H1 (cell line): ENCODE results near the gene PRRC2A. TPM values are rescaled to one million over a fixed set of nuclear protein-coding genes. Genes with fewer than 3 reads are reported as not detected.

ENCODE experiments used
- CTCF ChIA-PET: fragments of 300-600 bp; sonication (Branson Sonifier 250); formaldehyde crosslinking; loops from one replicate; lab custom pipeline; 2021; ENCODE audit not compliant: partially characterized antibody; lab: Charles Lee
- POLR2A ChIA-PET: fragments of 300-600 bp; sonication (Branson Sonifier 250); formaldehyde crosslinking; loops from one replicate; lab custom pipeline; 2021; ENCODE audit warnings: inconsistent platforms; ENCODE audit not compliant: partially characterized antibody; lab: Charles Lee
- DNase-seq, 2 experiments: peaks; one replicate each; pipeline versions ENCODE4 v3.0.0 to v3.0.0-alpha.2; 2010 to 2022; ENCODE audit warnings: low spot score in 2 of 2, low read depth in 1 of 2, mixed read lengths in 1 of 2
- FAIRE-seq: peaks from 2 replicates; lab custom pipeline; 2011; peaks lifted over from hg19 to GRCh38; lab: Jason Lieb, UNC
- H2AFZ ChIP-seq: 2 replicates; pipeline ENCODE4 v1.8.1; 2012; ENCODE audit warnings: low read length, inconsistent platforms
- H2AK5ac ChIP-seq: 2 replicates; pipeline ENCODE4 v1.6.1; 2013; ENCODE audit warnings: low read depth, low read length
- H2BK120ac ChIP-seq: replicated peaks from 2 replicates; pipeline ENCODE3; 2013; ENCODE audit warnings: low read depth, low read length, inconsistent platforms
- H2BK12ac ChIP-seq: 2 replicates; pipeline ENCODE4 v1.6.1; 2013; ENCODE audit warnings: low read depth, low read length
- H2BK15ac ChIP-seq: 2 replicates; pipeline ENCODE4 v1.6.1; 2013; ENCODE audit warnings: low read length
- H2BK20ac ChIP-seq: 2 replicates; pipeline ENCODE4 v1.6.1; 2013; ENCODE audit warnings: low read length
- H2BK5ac ChIP-seq: 2 replicates; pipeline ENCODE4 v1.6.1; 2013; ENCODE audit warnings: low read depth, low read length
- H3K14ac ChIP-seq: 2 replicates; pipeline ENCODE4 v1.6.1; 2013; ENCODE audit warnings: inconsistent platforms; ENCODE audit not compliant: insufficient read length
- H3K18ac ChIP-seq: 2 replicates; pipeline ENCODE4 v1.6.1; 2013; ENCODE audit warnings: low read length; ENCODE audit errors: extremely low read depth
- H3K23ac ChIP-seq: 2 replicates; pipeline ENCODE4 v1.6.1; 2013; ENCODE audit warnings: inconsistent platforms; ENCODE audit not compliant: insufficient read length
- H3K23me2 ChIP-seq: 2 replicates; pipeline ENCODE4 v1.6.1; 2013; ENCODE audit warnings: low read depth, low read length
- H3K27ac ChIP-seq: 2 replicates; pipeline ENCODE4 v1.6.1; 2011; ENCODE audit warnings: low read depth, low read length, inconsistent platforms
- H3K27me3 ChIP-seq, 4 experiments: replicated peaks in 1 of 4; 1 replicate in 1 of 4; 2 replicates in 3 of 4; pipeline versions ENCODE4 v1.6.1 to v1.8.1; 2011 to 2013; ENCODE audit warnings: low read length in 3 of 4, mild to moderate bottlenecking in 3 of 4, inconsistent platforms in 2 of 4, mixed read lengths in 2 of 4, moderate library complexity in 1 of 4; ENCODE audit not compliant: control insufficient read depth in 3 of 4, insufficient read depth in 3 of 4; ENCODE audit errors: extremely low read depth in 1 of 4
- H3K36me3 ChIP-seq, 4 experiments: 2 replicates each; pipeline versions ENCODE4 v1.6.1 to v1.8.1; 2011 to 2013; ENCODE audit warnings: mild to moderate bottlenecking in 4 of 4, low read length in 3 of 4, moderate library complexity in 2 of 4, control low read depth in 1 of 4, inconsistent platforms in 1 of 4; ENCODE audit not compliant: insufficient read depth in 4 of 4, control insufficient read depth in 2 of 4
- H3K4ac ChIP-seq: replicated peaks from 2 replicates; pipeline ENCODE3; 2013; ENCODE audit warnings: low read length, low read depth, mixed read lengths, inconsistent platforms; ENCODE audit not compliant: insufficient read length
- H3K4me1 ChIP-seq, 4 experiments: replicated peaks in 1 of 4; 1 replicate in 1 of 4; 2 replicates in 3 of 4; pipeline versions ENCODE4 v1.6.1 to v1.8.1; 2011 to 2013; ENCODE audit warnings: low read length in 3 of 4, inconsistent platforms in 2 of 4, mixed read lengths in 1 of 4; ENCODE audit not compliant: insufficient read depth in 4 of 4, control insufficient read depth in 3 of 4
- H3K4me2 ChIP-seq, 2 experiments: 2 replicates each; pipeline versions ENCODE4 v1.6.1 to v1.8.1; 2011 to 2013; ENCODE audit warnings: low read depth in 2 of 2, low read length in 2 of 2, control low read depth in 1 of 2, inconsistent platforms in 1 of 2, mild to moderate bottlenecking in 1 of 2; ENCODE audit not compliant: insufficient read depth in 1 of 2
- H3K4me3 ChIP-seq, 4 experiments: fragments of 200-600, 300-600 bp in 1 of 4; sonication (generic), shearing (Covaris generic), sonication (Bioruptor Twin) in 1 of 4; 2 replicates each; pipeline versions ENCODE4 v1.5.1 to v1.8.1; 2011 to 2016; ENCODE audit warnings: low read length in 4 of 4, low read depth in 3 of 4, control low read depth in 2 of 4, inconsistent platforms in 2 of 4, mild to moderate bottlenecking in 2 of 4, mixed read lengths in 1 of 4, moderate library complexity in 1 of 4; ENCODE audit not compliant: insufficient read depth in 2 of 4; ENCODE audit errors: extremely low read depth in 1 of 4
- H3K56ac ChIP-seq: replicated peaks from 2 replicates; pipeline ENCODE3; 2013; ENCODE audit warnings: low read depth, mild to moderate bottlenecking, mixed read lengths, low read length, inconsistent platforms; ENCODE audit not compliant: insufficient read length
- H3K79me1 ChIP-seq: 2 replicates; pipeline ENCODE4 v1.6.1; 2013; ENCODE audit warnings: low read depth, low read length, control low read depth
- H3K79me2 ChIP-seq, 2 experiments: 2 replicates each; pipeline versions ENCODE4 v1.6.1 to v1.8.1; 2012 to 2013; ENCODE audit warnings: low read length in 2 of 2, mild to moderate bottlenecking in 2 of 2, inconsistent platforms in 1 of 2; ENCODE audit not compliant: insufficient read depth in 2 of 2, control insufficient read depth in 1 of 2
- H3K9ac ChIP-seq, 4 experiments: replicated peaks in 1 of 4; 1 replicate in 1 of 4; 2 replicates in 3 of 4; pipeline versions ENCODE4 v1.6.1 to v1.8.1; 2011 to 2013; ENCODE audit warnings: low read depth in 3 of 4, low read length in 3 of 4, control low read depth in 2 of 4, mild to moderate bottlenecking in 2 of 4, moderate library complexity in 2 of 4, inconsistent platforms in 1 of 4; ENCODE audit errors: extremely low read depth in 1 of 4
- H3K9me3 ChIP-seq, 2 experiments: 2 replicates each; pipeline versions ENCODE4 v1.6.1 to v1.8.1; 2012 to 2013; ENCODE audit warnings: mild to moderate bottlenecking in 2 of 2, moderate library complexity in 2 of 2, control low read depth in 1 of 2, inconsistent platforms in 1 of 2, low read depth in 1 of 2, low read length in 1 of 2, mixed read lengths in 1 of 2; ENCODE audit not compliant: insufficient read depth in 2 of 2
- H4K20me1 ChIP-seq, 2 experiments: replicated peaks in 1 of 2; 2 replicates each; pipeline versions ENCODE3 to v1.8.1; 2011 to 2013; ENCODE audit warnings: inconsistent platforms in 2 of 2, low read length in 2 of 2, mild to moderate bottlenecking in 1 of 2; ENCODE audit not compliant: insufficient read depth in 2 of 2, control insufficient read depth in 1 of 2
- H4K5ac ChIP-seq: 2 replicates; pipeline ENCODE4 v1.6.1; 2013; ENCODE audit warnings: low read length, low read depth, mixed read lengths, inconsistent platforms; ENCODE audit not compliant: insufficient read length
- H4K8ac ChIP-seq: 2 replicates; pipeline ENCODE4 v1.8.0; 2013; ENCODE audit warnings: mild to moderate bottlenecking, moderate library complexity, low read length, inconsistent platforms; ENCODE audit not compliant: insufficient read depth; ENCODE audit errors: extremely low read depth
- H4K91ac ChIP-seq: replicated peaks from 2 replicates; pipeline ENCODE3; 2013; ENCODE audit warnings: low read length, mixed read lengths, inconsistent platforms; ENCODE audit not compliant: insufficient read length
- ATF2 ChIP-seq: IDR thresholded peaks from 2 replicates; pipeline ENCODE4 v1.6.1; 2012; ENCODE audit warnings: low read length, inconsistent platforms
- BACH1 ChIP-seq: IDR thresholded peaks from 2 replicates; pipeline ENCODE4 v1.6.1; 2012; ENCODE audit warnings: low read length, improper control_type of control experiment
- BCL11A ChIP-seq, 2 experiments: IDR thresholded peaks; one replicate each; pipeline ENCODE4 v1.6.1; 2011; ENCODE audit warnings: low read depth in 2 of 2, low read length in 2 of 2, mild to moderate bottlenecking in 2 of 2
- E2F6 ChIP-seq: IDR thresholded peaks from 2 replicates; pipeline ENCODE4 v1.6.1; 2012; ENCODE audit warnings: inconsistent platforms
- GABPA ChIP-seq: IDR thresholded peaks from 2 replicates; pipeline ENCODE4 v1.6.1; 2011; ENCODE audit warnings: mild to moderate bottlenecking, low read length, moderate library complexity, borderline replicate concordance; ENCODE audit not compliant: insufficient read depth
- RAD21 ChIP-seq, 2 experiments: IDR thresholded peaks in 1 of 2; conservative IDR thresholded peaks in 1 of 2; 2 replicates each; pipeline ENCODE4 v1.6.1; 2011; ENCODE audit warnings: low read depth in 2 of 2, low read length in 2 of 2, improper control_type of control experiment in 1 of 2, inconsistent platforms in 1 of 2, mild to moderate bottlenecking in 1 of 2, moderate library complexity in 1 of 2
- SP2 ChIP-seq: IDR thresholded peaks from 2 replicates; pipeline ENCODE4 v1.6.1; 2012; ENCODE audit warnings: mild to moderate bottlenecking, low read length, inconsistent platforms
- TBP ChIP-seq: IDR thresholded peaks from 2 replicates; pipeline ENCODE4 v1.6.1; 2011; ENCODE audit warnings: low read depth, low read length, improper control_type of control experiment
- WGBS, 2 experiments: shearing (Covaris generic) in 1 of 2; methylation state at CpG; one replicate each; pipeline versions ENCODE4 v1.1.6 to v1.1.7; 2013 to 2015; ENCODE audit warnings: low lambda C conversion rate in 2 of 2, mixed read lengths in 2 of 2, inconsistent platforms in 1 of 2, low coverage in 1 of 2, missing lambda C conversion rate in 1 of 2; ENCODE audit not compliant: insufficient replicate concordance in 2 of 2, insufficient coverage in 1 of 2, insufficient read length in 1 of 2; ENCODE audit errors: extremely low coverage in 1 of 2, missing lambda C conversion rate in 1 of 2; 5-methylcytosine and 5-hydroxymethylcytosine counted together
- polyA plus RNA-seq, 7 experiments: library from polyadenylated mRNA; depleted of rRNA in 3 of 7; stranded (reverse) in 5 of 7; unstranded in 2 of 7; fragments of >200 nt in 5 of 7; fragments of 200-250 nt in 2 of 7; gene quantifications; 1 replicate in 5 of 7; 2 replicates in 1 of 7; 4 replicates in 1 of 7; pipeline versions ENCODE4 v1.2.1 to v1.2.3, GENCODE V29; 2011 to 2013; ENCODE audit warnings: missing spikeins in 2 of 7, mixed read lengths in 2 of 7
- total RNA-seq: library from RNA; stranded (reverse); fragmentation: NEBNext Ultra II Directional; extraction: Animal tissue kit (Norgen Biotek cat#: 25700); gene quantifications from 2 replicates; pipeline ENCODE4 v1.2.1, GENCODE V29; 2021

The PRRC2A gene
- total and polyA plus RNA-seq, 2 of the 8 experiments (the other 6 are each of a cell fraction or from before 2014, with no cell fraction given): 118 to 300 TPM

- Histone ChIP-seq H3K27ac (no peak overlapping the region), H3K23ac (no peak overlapping the region), H3K79me1 (peaks cover 13% of the 10 kb centered on the region; the same call in 1 of the 2 replicates), H3K4me2 (no peak overlapping the region), H4K5ac (no peak overlapping the region), H2BK15ac (no peak overlapping the region), H3K4me1 (no peaks in the 10 kb centered on the region), H2BK120ac (no peak overlapping the region), H3K4me3 (no peak overlapping the region), H2AFZ (no peak overlapping the region), H3K9ac (no peak overlapping the region), H3K4ac (no peak overlapping the region), H3K36me3 (peaks cover 82 to 100% (median 97%) of the 10 kb centered on the region in 4 experiments), H2AK5ac (no peak overlapping the region), H3K27me3 (no peaks in the 10 kb centered on the region), H4K91ac (no peak overlapping the region), H3K23me2 (no peaks in the 10 kb centered on the region), H3K14ac (no peak overlapping the region), H3K9me3 (no peaks in the 10 kb centered on the region), H2BK20ac (no peak overlapping the region), H3K18ac (no peak overlapping the region), H4K8ac (peak overlapping the region; percentile 3; the same call in 1 of the 2 replicates), H3K79me2 (no peaks in the 10 kb centered on the region; a peak in 1 of 4 replicates), H2BK12ac (no peak overlapping the region), H4K20me1 (peaks cover 16 to 22% of the 10 kb centered on the region in 2 experiments), H3K56ac (no peak overlapping the region), H2BK5ac (no peak overlapping the region)
- POLR2A ChIA-PET: interaction anchor here (0.8 to 34.9 kb wide), 5 partner anchors 6 to 136 kb away, joined by 3 to 883 read pairs (median 648); partner anchors contain the start of genes AIF1, APOM, BAG6 and C6orf47
- no peak for FAIRE-seq
- 98% methylated on average over 15 of the region's 16 CpGs; no CpG with 5 or more reads in 1 of the 2 experiments for WGBS, 2 experiments
- CTCF ChIA-PET: interaction anchor here (0.8 kb wide), 1 partner anchor 22 kb away, joined by 3 read pairs; the partner anchor contains the start of gene BAG6
- TF ChIP-seq BACH1 (no peak), E2F6 (no peak), RAD21 (IDR thresholded peaks at IDR 0.05 in 1 of 2, conservative IDR thresholded peaks at IDR 0.05 in 1 of 2; ENCODE audit: low read depth in 2 of 2, low read length in 2 of 2) (no peak), GABPA (no peak), TBP (no peak), ATF2 (no peak), BCL11A (IDR thresholded peaks at IDR 0.05; ENCODE audit: low read depth in 2 of 2, low read length in 2 of 2) (no peak), SP2 (no peak)
- no peak for DNase-seq
Observed at GRCh38 chr6:31631209-31631608, 10.7 kb downstream of the PRRC2A start.
